Measurements from ENCODE around the gene ANKS1B.
"Not testable (repeated sequence)": the region's sequence is repeated elsewhere in the genome, so short reads cannot be mapped to it uniquely, and the experiment has no call there.

ANKS1B gene

GRCh38 chr12:99984271-99985128 is at the start of gene ANKS1B:
TSS of gene ANKS1B (minus strand) at chr12:99984936. CDS start at chr12:99984237, 699 bp downstream.
- in situ Hi-C loops (cut with MboI; ENCODE audit: low sequenced_read_pairs) = no loop called here

- in situ Hi-C loops (cut with MboI; ENCODE audit: low sequenced_read_pairs) = no loop called here
These were observed 47.1 kb upstream of the ANKS1B start for GRCh38 chr12:100031836-100032235.

- in situ Hi-C loops (cut with MboI; ENCODE audit: low sequenced_read_pairs) = no loop called here
These were observed 42.9 kb upstream of the ANKS1B start for GRCh38 chr12:100027671-100028070.

- in situ Hi-C loops (cut with MboI; ENCODE audit: low sequenced_read_pairs) = no loop called here
These were observed 41.5 kb upstream of the ANKS1B start for GRCh38 chr12:100026241-100026640.

GRCh38 chr12:100024974-100025555 is 40.3 kb upstream of the ANKS1B start:
- in situ Hi-C loops (cut with MboI; ENCODE audit: low sequenced_read_pairs) = no loop called here

GRCh38 chr12:100020370-100020769 is 35.6 kb upstream of the ANKS1B start:
- in situ Hi-C loops (cut with MboI; ENCODE audit: low sequenced_read_pairs) = no loop called here

GRCh38 chr12:100017056-100017455 is 32.3 kb upstream of the ANKS1B start:
- in situ Hi-C loops (cut with MboI; ENCODE audit: low sequenced_read_pairs) = no loop called here

- in situ Hi-C loops (cut with MboI; ENCODE audit: low sequenced_read_pairs) = not testable (repeated sequence)
These were observed 31.6 kb upstream of the ANKS1B start for GRCh38 chr12:100016304-100016703.

- in situ Hi-C loops (cut with MboI; ENCODE audit: low sequenced_read_pairs) = not testable (repeated sequence)
These were observed 21.1 kb upstream of the ANKS1B start for GRCh38 chr12:100005846-100006245.

- in situ Hi-C loops (cut with MboI; ENCODE audit: low sequenced_read_pairs) = no loop called here
These were observed 13.1 kb upstream of the ANKS1B start for GRCh38 chr12:99997806-99998205.

- in situ Hi-C loops (cut with MboI; ENCODE audit: low sequenced_read_pairs) = no loop called here
These were observed 11.4 kb upstream of the ANKS1B start for GRCh38 chr12:99996095-99996494.

GRCh38 chr12:99985631-99986030 is 895 bp upstream of the ANKS1B start:
- in situ Hi-C loops (cut with MboI; ENCODE audit: low sequenced_read_pairs) = no loop called here

- in situ Hi-C loops (cut with MboI; ENCODE audit: low sequenced_read_pairs) = no loop called here
These were observed 414 bp upstream of the ANKS1B start for GRCh38 chr12:99985129-99985570.

GRCh38 chr12:99983456-99984258 is 1.1 kb downstream of the ANKS1B start:
- in situ Hi-C loops (cut with MboI; ENCODE audit: low sequenced_read_pairs) = no loop called here

- in situ Hi-C loops (cut with MboI; ENCODE audit: low sequenced_read_pairs) = no loop called here
These were observed 3.0 kb downstream of the ANKS1B start for GRCh38 chr12:99981639-99982190.

GRCh38 chr12:99979471-99979870 is 5.3 kb downstream of the ANKS1B start:
- in situ Hi-C loops (cut with MboI; ENCODE audit: low sequenced_read_pairs) = no loop called here

- in situ Hi-C loops (cut with MboI; ENCODE audit: low sequenced_read_pairs) = no loop called here
These were observed 6.6 kb downstream of the ANKS1B start for GRCh38 chr12:99978152-99978551.

- in situ Hi-C loops (cut with MboI; ENCODE audit: low sequenced_read_pairs) = no loop called here
These were observed 7.2 kb downstream of the ANKS1B start for GRCh38 chr12:99977550-99977949.

GRCh38 chr12:99976762-99977161 is 8.0 kb downstream of the ANKS1B start:
- in situ Hi-C loops (cut with MboI; ENCODE audit: low sequenced_read_pairs) = no loop called here

GRCh38 chr12:99975321-99975720 is 9.4 kb downstream of the ANKS1B start:
- in situ Hi-C loops (cut with MboI; ENCODE audit: low sequenced_read_pairs) = no loop called here

GRCh38 chr12:99974146-99974545 is 10.6 kb downstream of the ANKS1B start:
- in situ Hi-C loops (cut with MboI; ENCODE audit: low sequenced_read_pairs) = no loop called here
